Keratinocyte (primary cell): ENCODE data around the gene COL6A2. TPM values are rescaled to one million over a fixed set of nuclear protein-coding genes. Genes with fewer than 3 reads are reported as not detected.

Experiments used
- DNase-seq: peaks from one replicate; pipeline ENCODE4 v3.0.0-alpha.2; 2011; ENCODE audit warnings: low read depth, missing footprints, low spot score
- FAIRE-seq: peaks from 2 replicates; lab custom pipeline; 2011; peaks lifted over from hg19 to GRCh38; lab: Jason Lieb, UNC
- H2AFZ ChIP-seq: 2 replicates; pipeline ENCODE4 v1.6.0; 2012; ENCODE audit warnings: low read length, control low read depth, inconsistent platforms; ENCODE audit not compliant: control insufficient read depth
- H3K27ac ChIP-seq: 2 replicates; pipeline ENCODE4 v1.5.1; 2011; ENCODE audit warnings: low read length; ENCODE audit not compliant: control insufficient read depth, insufficient read depth
- H3K27me3 ChIP-seq: 3 replicates; pipeline ENCODE4 v1.6.0; 2011; ENCODE audit warnings: low read length; ENCODE audit not compliant: control insufficient read depth, insufficient read depth; ENCODE audit errors: extremely low read depth
- H3K36me3 ChIP-seq, 2 experiments: 2 replicates in 1 of 2; 3 replicates in 1 of 2; pipeline ENCODE4 v1.5.1; 2011; ENCODE audit warnings: low read length in 2 of 2, mild to moderate bottlenecking in 1 of 2; ENCODE audit not compliant: control insufficient read depth in 2 of 2, insufficient read depth in 2 of 2; ENCODE audit errors: extremely low read depth in 1 of 2
- H3K4me1 ChIP-seq: 3 replicates; pipeline ENCODE4 v1.5.1; 2011; ENCODE audit warnings: low read length; ENCODE audit not compliant: control insufficient read depth, insufficient read depth; ENCODE audit errors: extremely low read depth
- H3K4me2 ChIP-seq: 3 replicates; pipeline ENCODE4 v1.6.0; 2011; ENCODE audit warnings: low read depth, low read length; ENCODE audit not compliant: control insufficient read depth, insufficient read depth; ENCODE audit errors: extremely low read depth
- H3K4me3 ChIP-seq, 3 experiments: fragments of 200-600 bp in 1 of 3; sonication (generic) in 1 of 3; 2 replicates in 2 of 3; 3 replicates in 1 of 3; pipeline ENCODE4 v1.5.1; 2011 to 2016; ENCODE audit warnings: low read length in 3 of 3, mild to moderate bottlenecking in 3 of 3, control low read depth in 2 of 3, inconsistent platforms in 1 of 3, low read depth in 1 of 3, mixed read lengths in 1 of 3, mixed run types in 1 of 3, moderate library complexity in 1 of 3; ENCODE audit not compliant: control insufficient read depth in 2 of 3, insufficient read depth in 2 of 3; ENCODE audit errors: extremely low read depth in 1 of 3
- H3K79me2 ChIP-seq: 2 replicates; pipeline ENCODE4 v1.6.0; 2012; ENCODE audit warnings: low read length; ENCODE audit not compliant: control insufficient read depth, insufficient read depth
- H3K9ac ChIP-seq: 3 replicates; pipeline ENCODE4 v1.6.0; 2011; ENCODE audit warnings: low read length; ENCODE audit not compliant: control insufficient read depth, insufficient read depth; ENCODE audit errors: extremely low read depth
- H3K9me1 ChIP-seq: 3 replicates; pipeline ENCODE4 v1.6.0; 2011; ENCODE audit warnings: low read length; ENCODE audit not compliant: control insufficient read depth, insufficient read depth; ENCODE audit errors: extremely low read depth
- H3K9me3 ChIP-seq: 2 replicates; pipeline ENCODE4 v1.5.1; 2012; ENCODE audit warnings: low read depth, low read length; ENCODE audit not compliant: control insufficient read depth
- H4K20me1 ChIP-seq: 3 replicates; pipeline ENCODE4 v1.6.0; 2011; ENCODE audit warnings: low read length; ENCODE audit not compliant: control insufficient read depth, insufficient read depth; ENCODE audit errors: extremely low read depth
- CTCF ChIP-seq, 3 experiments: IDR thresholded peaks in 1 of 3; conservative IDR thresholded peaks in 1 of 3; optimal IDR thresholded peaks in 1 of 3; 2 replicates in 2 of 3; 3 replicates in 1 of 3; pipeline versions ENCODE3 to v1.5.1; 2011; ENCODE audit warnings: low read length in 3 of 3, mild to moderate bottlenecking in 3 of 3, moderate library complexity in 2 of 3, control low read depth in 1 of 3, inconsistent platforms in 1 of 3; ENCODE audit not compliant: insufficient read depth in 2 of 3; ENCODE audit errors: extremely low read depth in 1 of 3
- EZH2 ChIP-seq: IDR thresholded peaks from one replicate; pipeline ENCODE4 v1.6.1; 2012; ENCODE audit warnings: inconsistent platforms, mild to moderate bottlenecking, low read length, moderate library complexity
- dilution Hi-C: fragments of 300-500 bp; cut with MboI; formaldehyde crosslinking; loops from one replicate; pipeline ENCODE4 v1.7.0; 2020; ENCODE audit warnings: low sequenced_read_pairs; ENCODE audit not compliant: extremely low pct_ligation_motif_present
- polyA plus RNA-seq, 5 experiments: library from polyadenylated mRNA; depleted of rRNA in 3 of 5; stranded (reverse) in 3 of 5; stranded (forward) in 1 of 5; unstranded in 1 of 5; fragments of >200 nt; gene quantifications; 1 replicate in 1 of 5; 2 replicates in 3 of 5; 3 replicates in 1 of 5; pipeline versions ENCODE4 v1.2.1 to v1.2.3, GENCODE V29; 2011 to 2012; ENCODE audit warnings: missing spikeins in 2 of 5, low read depth in 1 of 5, low replicate concordance in 1 of 5

The COL6A2 gene
- polyA plus RNA-seq, 1 donor (not counting 4 experiments of a cell fraction or from before 2014, with no cell fraction given), result 0.03 TPM

GRCh38 chr21:46159841-46160656 is 62.1 kb downstream of the COL6A2 start:
- DNase-seq (no peak), FAIRE-seq (no peak)
- Histone ChIP-seq H4K20me1 (no peaks in the 10 kb centered on the region), H3K36me3 (no peaks in the 10 kb centered on the region), H3K4me3 (no peak overlapping the region), H3K9me3 (no peaks in the 10 kb centered on the region), H3K27ac (no peak overlapping the region), H2AFZ (no peak overlapping the region), H3K4me2 (no peak overlapping the region), H3K27me3 (peaks cover 14% of the 10 kb centered on the region), H3K79me2 (no peaks in the 10 kb centered on the region), H3K4me1 (no peaks in the 10 kb centered on the region), H3K9me1 (no peaks in the 10 kb centered on the region), H3K9ac (no peak overlapping the region)
- dilution Hi-C loops, result no loop called here
- no peak for TF ChIP-seq CTCF (optimal IDR thresholded peaks at IDR 0.05 in 1 of 3, IDR thresholded peaks at IDR 0.05 in 1 of 3, conservative IDR thresholded peaks at IDR 0.05 in 1 of 3; ENCODE audit: extremely low read depth in 1 of 3, insufficient read depth in 2 of 3, low read length in 3 of 3)
- TF ChIP-seq EZH2, result no peak

GRCh38 chr21:46160657-46160906 is 62.7 kb downstream of the COL6A2 start:
- H3K36me3 ChIP-seq, result no peaks in the 10 kb centered on the region

More at GRCh38 chr21:46160657-46160906, 62.7 kb downstream of the COL6A2 start:
- Histone ChIP-seq H2AFZ (no peak overlapping the region), H3K9me1 (no peaks in the 10 kb centered on the region), H3K9me3 (no peaks in the 10 kb centered on the region), H3K4me3 (no peak overlapping the region), H3K27me3 (peaks cover 14% of the 10 kb centered on the region), H3K79me2 (no peaks in the 10 kb centered on the region), H3K4me2 (no peak overlapping the region), H3K4me1 (no peaks in the 10 kb centered on the region), H3K9ac (no peak overlapping the region), H4K20me1 (no peaks in the 10 kb centered on the region), H3K27ac (no peak overlapping the region)
- FAIRE-seq (no peak), DNase-seq (no peak)
- no peak for TF ChIP-seq CTCF (optimal IDR thresholded peaks at IDR 0.05 in 1 of 3, IDR thresholded peaks at IDR 0.05 in 1 of 3, conservative IDR thresholded peaks at IDR 0.05 in 1 of 3; ENCODE audit: extremely low read depth in 1 of 3, insufficient read depth in 2 of 3, low read length in 3 of 3)
- TF ChIP-seq EZH2, result no peak
- dilution Hi-C loops, result no loop called here
